ENCODE measurements around the gene SH3RF1.

Gene SH3RF1

DNA sequence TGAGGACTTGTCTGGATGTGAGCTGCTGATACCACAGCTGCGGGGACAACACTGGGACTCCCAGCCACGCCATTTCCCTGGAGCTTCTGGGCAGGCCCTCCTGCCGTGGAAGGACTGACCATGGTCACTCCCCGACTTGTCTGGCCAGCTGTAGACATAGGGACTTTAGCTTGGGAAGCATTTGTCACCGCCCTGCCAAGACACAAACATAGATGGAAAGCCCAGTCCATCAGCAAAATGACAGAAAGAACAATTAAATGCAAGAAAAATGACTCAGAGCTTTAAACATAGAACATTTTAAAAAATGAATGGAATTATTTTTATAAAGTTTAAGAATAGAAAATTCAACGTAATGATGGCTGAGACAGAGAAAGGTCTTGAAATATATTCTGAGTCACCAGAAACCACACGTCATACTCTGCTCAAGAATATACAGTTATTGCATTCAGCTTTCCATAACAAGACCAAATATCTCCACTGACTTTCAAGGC, 153.1 kb downstream of the SH3RF1 start:
- FAIRE-seq (no peak), DNase-seq (ENCODE audit: extremely low spot score, insufficient read length, low read depth) (no peak)

DNA sequence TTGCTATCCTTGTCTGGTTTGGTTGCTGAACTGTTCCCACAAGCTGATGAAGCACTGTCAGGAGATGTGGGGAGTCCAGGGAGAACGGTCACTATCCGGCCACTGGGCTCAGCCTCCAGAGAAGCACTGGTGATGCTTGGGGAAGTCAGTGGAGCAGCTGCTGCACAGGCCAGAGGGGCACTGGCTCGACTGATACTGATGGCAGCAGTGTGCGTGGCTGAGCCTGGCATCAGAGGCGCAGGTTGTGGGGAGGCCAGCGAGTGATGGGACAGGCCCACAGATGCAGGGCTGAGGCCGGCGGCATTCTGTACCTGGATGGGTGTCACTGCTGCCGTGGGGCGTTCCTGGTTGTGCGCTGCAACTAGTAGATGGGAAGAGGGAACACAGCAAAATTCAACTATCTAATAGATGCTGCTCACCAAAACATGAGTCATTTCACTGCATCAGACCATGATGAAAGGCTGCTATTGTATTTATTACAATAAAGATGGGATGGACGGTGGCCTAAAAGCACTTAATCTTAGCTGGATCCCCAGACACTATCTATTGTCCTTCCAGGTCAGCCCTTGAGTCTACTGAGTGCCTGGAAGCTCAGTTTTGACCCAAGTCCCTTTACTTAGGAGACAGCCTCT, 154.4 kb downstream of the SH3RF1 start:
- DNase-seq (ENCODE audit: extremely low spot score, insufficient read length, low read depth) = no peak
- no peak for FAIRE-seq

GRCh38 chr4:169115897-169116254, 154.9 kb downstream of the SH3RF1 start:
- DNase-seq (ENCODE audit: extremely low spot score, insufficient read length, low read depth) (no peak), FAIRE-seq (peak; percentile 18)

GRCh38 chr4:169115144-169115896, 155.4 kb downstream of the SH3RF1 start:
- DNase-seq (ENCODE audit: extremely low spot score, insufficient read length, low read depth) = no peak
- no peak for FAIRE-seq

DNA sequence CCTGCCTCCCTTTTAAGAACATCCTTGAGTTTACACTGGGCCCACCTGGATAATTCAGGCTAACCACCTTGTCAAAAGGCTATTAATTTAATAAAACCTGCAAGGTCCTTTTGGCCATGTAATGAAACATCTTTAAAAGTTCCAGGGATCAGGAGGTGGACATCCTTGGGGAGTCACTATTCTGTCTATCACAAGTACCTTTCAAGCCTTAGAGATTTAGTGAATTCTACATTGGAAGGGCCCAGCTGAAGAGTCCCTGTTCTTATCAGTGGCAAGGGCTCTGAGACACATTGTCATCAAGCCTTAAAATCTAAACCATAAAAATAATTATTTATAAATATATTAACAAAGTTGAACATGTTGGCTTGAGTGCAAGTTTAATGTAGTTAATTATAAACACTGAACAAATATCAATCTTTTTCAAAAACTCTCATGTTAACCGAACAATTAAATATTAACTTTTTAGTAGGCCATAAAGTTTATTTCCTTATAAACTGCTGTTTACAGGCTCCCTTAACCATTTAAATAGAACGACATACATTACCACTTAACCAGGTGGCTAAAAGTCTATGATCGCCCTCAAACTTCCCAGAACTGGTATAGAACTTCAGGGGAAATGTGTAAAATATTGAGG, 156.3 kb downstream of the SH3RF1 start:
- DNase-seq (ENCODE audit: extremely low spot score, insufficient read length, low read depth) = no peak
- no peak for FAIRE-seq

GRCh38 chr4:169110633-169111032, 160.1 kb downstream of the SH3RF1 start:
- FAIRE-seq = no peak

DNA sequence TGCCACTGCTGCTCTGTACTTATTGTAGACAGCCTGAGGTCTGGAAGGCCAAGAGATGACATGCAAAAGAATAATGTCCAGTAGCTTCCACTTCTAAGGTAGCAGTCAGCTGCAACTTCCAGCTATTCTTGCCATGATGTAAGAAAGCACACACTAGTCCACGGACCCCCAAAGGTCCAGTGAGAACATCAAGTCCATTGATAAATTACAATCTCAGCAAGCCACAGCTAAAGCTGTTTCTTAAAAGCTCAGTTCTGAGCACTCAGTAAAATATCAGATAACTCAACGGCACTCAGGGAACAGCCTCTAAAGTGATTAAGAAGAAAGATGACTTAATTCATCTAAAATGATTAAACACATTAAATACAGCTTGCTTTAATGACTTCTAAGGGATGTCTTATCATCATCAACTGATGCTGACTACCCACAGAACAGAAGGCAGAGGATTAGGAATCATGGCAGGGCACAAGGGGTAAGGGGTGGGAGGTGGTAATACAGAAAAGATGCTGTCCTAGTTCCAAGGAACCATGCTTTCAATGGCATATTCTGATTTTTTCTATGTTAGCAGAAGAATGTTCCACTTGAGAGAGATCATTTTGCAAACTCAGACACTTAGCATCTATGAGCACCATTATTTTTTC, 161.6 kb downstream of the SH3RF1 start:
- DNase-seq (ENCODE audit: extremely low spot score, insufficient read length, low read depth) (no peak), FAIRE-seq (no peak)

More at GRCh38 chr4:169110633-169111032, 160.1 kb downstream of the SH3RF1 start:
- no peak for DNase-seq (ENCODE audit: extremely low spot score, insufficient read length, low read depth)

DNA sequence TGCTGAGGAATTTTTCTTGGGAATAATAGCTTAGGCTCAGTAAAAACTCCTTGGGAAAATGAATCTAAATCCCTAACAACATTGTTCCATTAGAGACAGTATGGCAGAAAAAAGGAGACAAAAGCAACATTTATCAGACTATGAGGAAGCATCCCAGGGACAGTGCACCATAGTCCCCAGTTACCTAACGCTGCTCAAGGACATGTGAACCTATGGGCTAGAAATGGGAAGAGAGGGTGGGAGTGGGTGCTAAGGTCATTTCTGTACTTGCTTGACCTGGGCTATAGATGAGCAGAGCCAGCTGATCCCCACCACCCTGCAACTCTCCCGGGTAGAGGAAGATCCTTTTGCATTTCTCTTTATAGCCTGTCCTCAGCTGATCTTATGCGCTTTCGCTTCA, 162.5 kb downstream of the SH3RF1 start:
- peak; percentile 15 for FAIRE-seq
- DNase-seq (ENCODE audit: extremely low spot score, insufficient read length, low read depth) = no peak

DNA sequence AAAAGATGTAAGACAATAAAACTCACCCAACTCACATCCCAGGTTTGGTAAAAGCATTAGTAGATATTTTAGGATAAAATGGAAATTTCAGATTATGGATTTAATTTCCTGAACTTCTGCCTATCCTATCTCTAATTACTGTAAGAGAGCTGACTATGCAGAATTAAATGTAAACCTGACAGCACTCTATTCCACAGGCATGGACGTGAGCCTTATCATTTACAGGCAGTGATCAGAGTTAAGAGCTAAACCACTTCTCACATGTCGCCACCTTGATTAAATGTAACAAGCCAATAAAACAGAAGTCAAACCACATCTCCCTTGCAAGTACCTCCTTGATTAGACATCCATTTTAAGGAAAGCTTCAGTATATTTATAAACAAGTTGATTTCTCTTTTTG, 163.2 kb downstream of the SH3RF1 start:
- FAIRE-seq (no peak), DNase-seq (ENCODE audit: extremely low spot score, insufficient read length, low read depth) (no peak)

GRCh38 chr4:169106696-169107229, 164.0 kb downstream of the SH3RF1 start:
- DNase-seq (ENCODE audit: extremely low spot score, insufficient read length, low read depth) (no peak), FAIRE-seq (no peak)

DNA sequence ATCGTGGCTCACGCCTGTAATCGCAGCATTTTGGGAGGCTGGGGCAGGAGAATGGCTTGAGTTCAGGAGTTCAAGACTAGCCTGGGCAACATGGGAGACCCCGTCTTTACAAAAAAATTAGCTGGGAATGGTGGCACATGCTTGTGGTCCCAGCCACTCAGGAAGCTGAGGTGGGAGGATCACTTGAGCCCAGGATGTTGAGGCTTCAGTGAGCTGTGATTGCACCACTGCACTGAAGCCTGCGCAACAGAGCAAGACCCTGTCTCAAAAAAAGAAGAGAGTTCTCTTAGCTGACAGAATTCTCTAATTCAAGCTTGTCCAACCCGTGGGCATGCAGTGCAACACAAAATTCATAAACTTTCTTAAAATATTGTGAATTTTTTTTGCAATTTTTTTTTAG, 165.1 kb downstream of the SH3RF1 start:
- DNase-seq (ENCODE audit: extremely low spot score, insufficient read length, low read depth) (no peak), FAIRE-seq (no peak)

DNA sequence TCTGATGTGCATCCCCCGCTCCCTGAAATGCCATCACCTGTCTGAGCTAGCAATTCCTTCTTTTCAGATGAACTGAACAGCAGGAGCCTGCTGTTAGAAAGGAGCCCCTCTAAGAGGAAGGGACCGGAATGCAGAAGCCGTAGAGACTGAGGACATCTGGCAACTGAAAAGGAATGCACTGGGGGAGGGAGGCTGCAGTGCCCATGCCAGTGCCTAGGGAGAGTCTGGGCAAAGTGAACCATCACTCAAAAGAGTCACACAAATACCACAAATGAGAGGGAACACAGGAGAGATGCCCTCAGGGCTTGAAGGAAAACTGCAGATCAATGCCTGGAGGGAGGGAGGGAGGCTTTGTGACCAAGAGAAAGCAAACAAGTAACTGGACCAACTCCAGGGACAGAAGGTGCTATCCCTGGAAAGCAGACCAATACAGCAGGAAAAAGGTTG, 166.8 kb downstream of the SH3RF1 start:
- FAIRE-seq (no peak), DNase-seq (ENCODE audit: extremely low spot score, insufficient read length, low read depth) (no peak)

- FAIRE-seq = no peak
Measured at GRCh38 chr4:169102026-169102425, 168.7 kb downstream of the SH3RF1 start.

DNA sequence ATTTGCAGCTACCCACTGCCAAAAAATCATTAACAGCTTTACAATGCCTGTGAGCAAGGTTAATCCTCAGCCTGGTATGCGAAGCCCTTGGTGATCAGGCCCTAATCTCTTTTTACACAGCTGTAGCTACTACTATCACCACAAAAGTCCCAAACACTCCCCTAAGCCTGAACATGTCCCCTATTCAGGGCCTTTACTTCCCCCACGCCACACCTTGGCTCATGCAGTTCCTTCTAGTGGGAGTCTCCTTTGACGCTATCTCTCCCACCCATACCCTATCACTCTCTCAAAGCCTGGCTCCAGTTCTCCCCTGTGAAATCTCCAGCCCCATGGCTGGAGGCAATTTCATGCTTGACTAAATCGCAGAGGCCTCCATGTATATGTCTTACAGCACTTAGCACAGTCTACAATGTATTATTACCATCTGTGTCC, 170.1 kb downstream of the SH3RF1 start:
- no peak for DNase-seq (ENCODE audit: extremely low spot score, insufficient read length, low read depth)

More at GRCh38 chr4:169102026-169102425, 168.7 kb downstream of the SH3RF1 start:
- no peak for DNase-seq (ENCODE audit: extremely low spot score, insufficient read length, low read depth)

GRCh38 chr4:169099771-169100180, 171.0 kb downstream of the SH3RF1 start:
- no peak for DNase-seq (ENCODE audit: extremely low spot score, insufficient read length, low read depth)
- FAIRE-seq = peak; percentile 91

More for the DNA sequence above, 170.1 kb downstream of the SH3RF1 start:
- FAIRE-seq = peak; percentile 24

DNA sequence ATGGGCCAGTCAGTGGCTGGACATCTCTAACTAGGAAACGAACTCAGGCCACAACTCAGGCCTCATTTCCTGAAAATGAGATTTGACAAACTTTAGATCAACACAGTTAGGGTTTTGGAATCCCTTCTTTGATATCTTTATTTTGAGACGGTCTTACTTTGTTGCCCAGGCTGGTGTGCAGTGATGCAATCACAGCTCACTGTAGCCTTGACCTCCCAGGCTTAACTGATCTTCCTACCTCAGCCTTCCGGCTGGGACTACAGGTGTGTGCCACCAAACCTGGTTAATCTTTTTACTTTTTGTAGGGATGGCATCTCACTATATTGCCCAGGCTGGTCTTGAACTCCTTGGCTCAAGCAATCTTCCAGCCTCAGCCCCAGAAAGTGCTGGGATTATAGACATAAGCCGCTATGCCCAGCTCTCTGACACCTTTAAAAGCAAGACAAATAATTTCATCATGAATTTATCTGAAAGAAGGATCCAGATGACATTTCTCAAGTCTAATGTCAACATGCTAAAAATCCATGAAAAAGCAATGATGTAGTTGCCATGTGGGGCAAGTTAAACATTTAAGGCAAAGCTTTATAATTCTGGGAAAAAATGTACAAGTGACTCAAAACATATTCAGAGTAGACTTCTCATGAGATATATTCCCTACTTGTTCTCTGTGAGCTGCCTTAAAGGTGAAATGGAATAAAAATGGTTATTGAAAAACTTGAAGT, 171.6 kb downstream of the SH3RF1 start:
- FAIRE-seq (no peak), DNase-seq (ENCODE audit: extremely low spot score, insufficient read length, low read depth) (no peak)

GRCh38 chr4:169098532-169098931, 172.2 kb downstream of the SH3RF1 start:
- DNase-seq (ENCODE audit: extremely low spot score, insufficient read length, low read depth) (no peak), FAIRE-seq (peak; percentile 88)

DNA sequence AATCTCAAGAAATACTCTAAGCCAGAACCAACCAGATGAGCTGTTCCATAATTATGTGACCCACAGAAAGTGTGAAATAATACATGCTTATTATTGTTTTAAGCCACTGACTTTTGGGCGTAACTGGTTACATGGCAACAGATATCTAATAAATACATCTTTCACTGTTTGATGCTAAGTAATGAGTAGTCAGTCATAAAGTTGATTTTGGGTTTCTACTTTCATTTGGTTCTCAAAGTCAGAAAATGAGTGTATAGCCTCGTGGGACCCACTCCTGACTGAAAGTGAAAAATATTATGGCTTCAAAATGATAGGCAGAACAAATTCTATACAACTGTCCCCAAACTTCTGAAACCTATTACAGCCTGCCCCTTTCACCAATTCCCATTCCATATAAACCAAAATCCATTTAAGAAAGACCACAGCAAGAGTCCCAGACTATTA, 172.7 kb downstream of the SH3RF1 start:
- FAIRE-seq = no peak
- DNase-seq (ENCODE audit: extremely low spot score, insufficient read length, low read depth) = no peak

DNA sequence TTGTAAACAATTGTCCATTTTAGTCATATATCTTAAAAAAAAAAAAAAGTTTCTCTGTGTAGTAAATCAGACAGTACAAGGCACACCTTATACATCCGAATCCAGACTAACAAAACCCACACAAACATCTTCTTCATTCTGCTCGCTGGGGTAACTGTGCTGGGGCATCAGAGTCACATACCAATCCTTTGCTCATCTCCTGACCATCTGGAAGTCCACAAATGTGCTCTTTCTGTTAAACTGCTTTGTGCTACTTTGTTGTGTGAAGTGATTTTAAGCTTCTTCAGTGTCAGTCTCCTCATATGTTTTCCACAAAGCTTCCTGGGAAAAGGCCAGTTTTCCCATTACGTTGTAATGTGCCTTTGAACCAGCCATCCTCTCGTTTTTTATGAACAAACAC, 174.5 kb downstream of the SH3RF1 start:
- no peak for DNase-seq (ENCODE audit: extremely low spot score, insufficient read length, low read depth)
- FAIRE-seq = no peak

All from GM18507 (cell line).